Type B pancreatic cell (in vitro differentiated cells): ENCODE data around the gene RNF180. TPM values are rescaled to one million over a fixed set of nuclear protein-coding genes. Genes with fewer than 3 reads are reported as not detected.

ENCODE experiments used
- DNase-seq: peaks from one replicate; pipeline ENCODE4 v3.0.0; 2021; ENCODE audit warnings: mixed read lengths; ENCODE audit not compliant: unreplicated experiment; ENCODE audit errors: extremely low spot score
- H3K27ac Mint-ChIP-seq: 2 replicates; pipeline ENCODE4 v1.8.0; 2021; ENCODE audit warnings: mild to moderate bottlenecking, mixed read lengths
- H3K27me3 Mint-ChIP-seq: 2 replicates; pipeline ENCODE4 v1.8.0; 2021; ENCODE audit warnings: mixed read lengths
- H3K36me3 Mint-ChIP-seq: 2 replicates; pipeline ENCODE4 v1.8.0; 2021; ENCODE audit warnings: mixed read lengths
- H3K4me1 Mint-ChIP-seq: one replicate; pipeline ENCODE4 v1.8.0; 2021; ENCODE audit warnings: mixed read lengths; ENCODE audit not compliant: unreplicated experiment
- H3K4me3 Mint-ChIP-seq: 2 replicates; pipeline ENCODE4 v1.8.0; 2021; ENCODE audit warnings: mild to moderate bottlenecking, mixed read lengths
- H3K9me3 Mint-ChIP-seq: 2 replicates; pipeline ENCODE4 v1.8.0; 2021; ENCODE audit warnings: mixed read lengths
- CTCF ChIP-seq: fragments of 200-600 bp; sonication (generic); conservative IDR thresholded peaks from 2 replicates; pipeline ENCODE4 v1.5.0; 2021; ENCODE audit warnings: antibody characterized with exemption, mild to moderate bottlenecking
- total RNA-seq: library from RNA; stranded (reverse); gene quantifications from 2 replicates; pipeline ENCODE4 v1.2.1, GENCODE V29; 2021; ENCODE audit warnings: low replicate concordance

The RNF180 gene
- total RNA-seq, 1 donor from 2014 or later = 3.9 TPM

DNA sequence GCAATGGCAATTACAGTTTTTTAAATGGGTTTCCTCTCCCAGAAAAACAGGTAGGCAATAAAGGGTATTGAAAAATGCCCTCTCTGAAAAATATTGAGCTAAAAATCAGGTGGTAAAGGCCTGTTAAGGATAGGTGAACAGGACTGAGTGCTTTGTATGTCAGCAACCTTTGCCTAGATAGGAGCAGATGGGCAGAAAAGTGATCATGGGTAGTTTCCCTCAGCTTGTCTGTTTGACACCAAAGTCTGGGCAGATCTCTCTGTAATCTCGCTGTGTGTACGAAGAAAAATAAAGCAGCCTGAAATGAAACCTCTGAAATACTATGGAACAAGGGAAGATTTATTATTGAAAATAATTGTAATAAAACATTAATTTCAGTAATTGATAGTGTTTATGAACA lies 15.8 kb downstream of the RNF180 start:
- Mint-ChIP-seq H3K4me3 (no peak overlapping the region), H3K27ac (no peak overlapping the region), H3K9me3 (no peaks in the 10 kb centered on the region), H3K27me3 (no peaks in the 10 kb centered on the region), H3K36me3 (no peaks in the 10 kb centered on the region), H3K4me1 (no peaks in the 10 kb centered on the region)
- TF ChIP-seq CTCF = no peak
- no peak for DNase-seq

- H3K4me1 Mint-ChIP-seq = no peaks in the 10 kb centered on the region
- H3K4me3 Mint-ChIP-seq = no peak overlapping the region
- no peak for TF ChIP-seq CTCF
- H3K27me3 Mint-ChIP-seq = no peaks in the 10 kb centered on the region
- no peaks in the 10 kb centered on the region for H3K36me3 Mint-ChIP-seq
- H3K27ac Mint-ChIP-seq = no peak overlapping the region
- DNase-seq = no peak
- no peaks in the 10 kb centered on the region for H3K9me3 Mint-ChIP-seq
Observed at GRCh38 chr5:64183956-64184355, 18.3 kb downstream of the RNF180 start.

DNA sequence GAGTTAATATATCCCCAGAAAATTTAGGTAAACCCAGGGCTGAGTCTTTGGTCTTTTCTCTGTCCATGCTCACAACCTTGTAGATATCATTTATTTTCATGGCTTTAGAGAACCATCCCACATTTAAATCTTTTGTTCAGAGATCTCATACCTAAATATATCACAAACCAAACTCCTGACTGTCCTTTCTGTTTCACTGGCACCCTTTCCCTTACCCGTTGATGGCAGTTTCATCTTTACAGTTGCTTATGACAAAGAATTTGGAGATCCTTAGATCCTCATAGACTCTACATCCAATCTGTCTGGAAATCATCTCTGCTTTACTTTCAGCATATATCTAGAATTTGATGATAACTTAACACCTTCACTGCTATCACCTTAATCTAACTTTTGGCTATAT lies 19.2 kb downstream of the RNF180 start:
- H3K4me1 Mint-ChIP-seq = no peaks in the 10 kb centered on the region
- no peak for DNase-seq
- no peaks in the 10 kb centered on the region for H3K9me3 Mint-ChIP-seq
- no peaks in the 10 kb centered on the region for H3K27me3 Mint-ChIP-seq
- no peak for TF ChIP-seq CTCF
- no peak overlapping the region for H3K27ac Mint-ChIP-seq
- H3K4me3 Mint-ChIP-seq = no peak overlapping the region
- no peaks in the 10 kb centered on the region for H3K36me3 Mint-ChIP-seq

DNA sequence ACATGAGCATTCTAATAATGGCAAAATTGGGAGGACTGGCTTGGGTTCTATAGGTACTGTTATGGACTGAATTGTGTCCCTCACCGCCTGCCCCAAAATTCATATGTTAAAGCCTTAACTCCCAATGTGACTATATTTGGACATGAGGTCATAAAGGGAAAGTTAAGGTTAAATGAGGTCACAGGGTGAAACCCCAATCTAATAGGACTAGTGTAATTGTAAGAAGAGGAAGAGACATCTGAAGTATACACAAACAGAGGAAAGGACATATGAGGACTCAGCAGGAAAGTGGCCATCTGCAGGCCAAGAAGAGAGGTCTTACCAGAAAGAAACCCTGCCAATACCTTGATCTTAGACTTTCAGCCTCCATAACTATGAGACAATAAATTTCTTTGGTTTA lies 23.1 kb downstream of the RNF180 start:
- no peak for DNase-seq
- H3K9me3 Mint-ChIP-seq = no peaks in the 10 kb centered on the region
- no peaks in the 10 kb centered on the region for H3K36me3 Mint-ChIP-seq
- no peak for TF ChIP-seq CTCF
- H3K4me1 Mint-ChIP-seq = no peaks in the 10 kb centered on the region
- no peaks in the 10 kb centered on the region for H3K27me3 Mint-ChIP-seq
- no peak overlapping the region for H3K27ac Mint-ChIP-seq
- no peak overlapping the region for H3K4me3 Mint-ChIP-seq

GRCh38 chr5:64190562-64191306 lies 25.1 kb downstream of the RNF180 start:
- no peaks in the 10 kb centered on the region for H3K4me1 Mint-ChIP-seq
- H3K36me3 Mint-ChIP-seq = no peaks in the 10 kb centered on the region
- H3K27me3 Mint-ChIP-seq = no peaks in the 10 kb centered on the region
- DNase-seq = no peak
- TF ChIP-seq CTCF = no peak
- no peak overlapping the region for H3K27ac Mint-ChIP-seq
- H3K4me3 Mint-ChIP-seq = no peak overlapping the region
- H3K9me3 Mint-ChIP-seq = no peaks in the 10 kb centered on the region

DNA sequence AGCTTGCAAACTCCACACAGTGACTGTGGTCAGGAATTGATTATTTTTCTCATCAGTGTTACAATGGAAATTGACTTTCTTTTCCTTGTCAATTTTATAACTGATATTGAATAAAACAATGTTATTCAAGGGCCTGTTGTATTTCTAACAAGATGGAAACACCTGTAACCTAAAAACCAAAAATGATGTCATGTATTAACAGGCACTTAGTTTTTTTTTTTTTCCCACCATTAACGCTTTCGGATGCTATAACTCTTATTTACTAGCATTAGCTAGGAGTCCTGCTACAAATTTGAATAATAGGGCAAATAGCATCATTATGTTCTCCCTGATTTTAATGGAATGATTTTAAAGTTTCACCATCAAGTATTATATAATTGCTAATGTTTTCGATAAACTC lies 30.3 kb downstream of the RNF180 start:
- H3K4me1 Mint-ChIP-seq = no peaks in the 10 kb centered on the region
- no peaks in the 10 kb centered on the region for H3K9me3 Mint-ChIP-seq
- no peaks in the 10 kb centered on the region for H3K36me3 Mint-ChIP-seq
- H3K27me3 Mint-ChIP-seq = no peaks in the 10 kb centered on the region
- H3K27ac Mint-ChIP-seq = no peak overlapping the region
- TF ChIP-seq CTCF = no peak
- DNase-seq = no peak
- H3K4me3 Mint-ChIP-seq = no peak overlapping the region
